ENCODE measurements around the gene ATP1A2. TPM values are rescaled to one million over a fixed set of nuclear protein-coding genes. Genes with fewer than 3 reads are reported as not detected.

Gene ATP1A2
- total and polyA plus RNA-seq, 2 of the 8 experiments (the other 6 are each of a cell fraction or from before 2014, with no cell fraction given) = 39.7 to 40.8 TPM

DNA sequence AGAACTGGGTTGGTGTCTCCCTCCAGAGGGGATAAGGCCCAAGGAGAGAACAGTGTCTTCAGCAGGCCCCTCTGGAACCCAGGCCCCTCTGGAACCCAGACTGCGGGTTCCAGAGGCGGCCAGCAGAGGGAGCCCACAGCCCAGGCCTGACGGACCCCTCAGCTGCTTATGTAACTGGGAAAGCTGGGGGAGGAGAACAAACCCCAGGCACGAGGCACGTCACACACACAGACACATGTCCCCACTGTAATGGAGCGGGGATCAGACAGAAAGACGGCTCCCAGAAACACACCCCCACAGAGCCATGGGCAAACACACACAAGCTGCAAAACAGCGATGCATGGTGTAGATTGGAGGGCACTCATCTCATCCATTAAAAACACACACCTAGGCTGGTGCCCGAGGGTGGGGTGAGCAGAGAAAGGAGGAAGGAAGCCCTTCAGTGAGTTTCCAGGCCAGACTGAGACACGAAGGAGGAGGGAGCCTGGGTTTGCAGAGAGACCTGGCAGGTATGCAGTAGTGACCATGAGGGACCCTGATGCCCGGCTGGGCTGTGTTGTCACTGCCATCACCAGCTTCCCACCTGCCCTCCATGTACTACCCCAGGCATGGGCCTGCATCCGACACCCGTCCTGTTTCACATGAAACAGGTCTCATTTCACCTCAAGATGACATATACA is 14.4 kb upstream of the ATP1A2 start (continued):
- TF ChIP-seq, protein P1, sequence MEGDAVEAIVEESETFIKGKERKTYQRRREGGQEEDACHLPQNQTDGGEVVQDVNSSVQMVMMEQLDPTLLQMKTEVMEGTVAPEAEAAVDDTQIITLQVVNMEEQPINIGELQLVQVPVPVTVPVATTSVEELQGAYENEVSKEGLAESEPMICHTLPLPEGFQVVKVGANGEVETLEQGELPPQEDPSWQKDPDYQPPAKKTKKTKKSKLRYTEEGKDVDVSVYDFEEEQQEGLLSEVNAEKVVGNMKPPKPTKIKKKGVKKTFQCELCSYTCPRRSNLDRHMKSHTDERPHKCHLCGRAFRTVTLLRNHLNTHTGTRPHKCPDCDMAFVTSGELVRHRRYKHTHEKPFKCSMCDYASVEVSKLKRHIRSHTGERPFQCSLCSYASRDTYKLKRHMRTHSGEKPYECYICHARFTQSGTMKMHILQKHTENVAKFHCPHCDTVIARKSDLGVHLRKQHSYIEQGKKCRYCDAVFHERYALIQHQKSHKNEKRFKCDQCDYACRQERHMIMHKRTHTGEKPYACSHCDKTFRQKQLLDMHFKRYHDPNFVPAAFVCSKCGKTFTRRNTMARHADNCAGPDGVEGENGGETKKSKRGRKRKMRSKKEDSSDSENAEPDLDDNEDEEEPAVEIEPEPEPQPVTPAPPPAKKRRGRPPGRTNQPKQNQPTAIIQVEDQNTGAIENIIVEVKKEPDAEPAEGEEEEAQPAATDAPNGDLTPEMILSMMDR (IDR thresholded peaks at IDR 0.05; ENCODE audit: control extremely low read depth in 1 of 3, insufficient read depth in 1 of 3, low read depth in 1 of 3, low read length in 3 of 3) = peak; percentile 82 to 98 (median 96)
- TF ChIP-seq, protein P2, sequence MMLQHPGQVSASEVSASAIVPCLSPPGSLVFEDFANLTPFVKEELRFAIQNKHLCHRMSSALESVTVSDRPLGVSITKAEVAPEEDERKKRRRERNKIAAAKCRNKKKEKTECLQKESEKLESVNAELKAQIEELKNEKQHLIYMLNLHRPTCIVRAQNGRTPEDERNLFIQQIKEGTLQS (IDR thresholded peaks at IDR 0.05; ENCODE audit: insufficient read depth, low read depth, low read length) = 0 out of 2 replicates have a peak, but pooled peaks have one; percentile 54
